Breast epithelium (tissue), 4 donors: ENCODE data around the gene PCBP4. TPM values are rescaled to one million over a fixed set of nuclear protein-coding genes. Genes with fewer than 3 reads are reported as not detected.
A peak's percentile ranks its signal among the peaks of the same experiment; 100 is the strongest.

Experiments
- DNase-seq, 2 donors: peaks; one replicate each; pipeline ENCODE4 v3.0.0-alpha.2; 2019; ENCODE audit warnings: low spot score in 2 of 2
- H3K27ac ChIP-seq, 2 donors: fragments of 200-600 bp; sonication (generic) in 1 of 2; one replicate each; pipeline ENCODE4 v1.5.1; 2016 to 2019; ENCODE audit warnings: mild to moderate bottlenecking in 1 of 2
- H3K27me3 ChIP-seq, 2 donors: fragments of 200-600 bp; sonication (generic) in 1 of 2; one replicate each; pipeline versions ENCODE4 v1.5.1 to v1.6.0; 2017 to 2019; ENCODE audit warnings: control low read depth in 1 of 2, mild to moderate bottlenecking in 1 of 2
- H3K36me3 ChIP-seq: fragments of 200-600 bp; one replicate; pipeline ENCODE4 v1.5.1; 2019
- H3K4me1 ChIP-seq, 2 donors: fragments of 200-600 bp; sonication (generic); one replicate each; pipeline ENCODE4 v1.5.1; 2016 to 2019; ENCODE audit warnings: control low read depth in 1 of 2
- H3K4me3 ChIP-seq, 3 donors: fragments of 200-600 bp; sonication (generic); 1 replicate in 2 of 3; 2 replicates in 1 of 3; pipeline ENCODE4 v1.5.1; 2016 to 2019; ENCODE audit warnings: mild to moderate bottlenecking in 3 of 3, moderate library complexity in 2 of 3
- H3K9me3 ChIP-seq, 2 donors: fragments of 200-600 bp; sonication (generic) in 1 of 2; one replicate each; pipeline ENCODE4 v1.5.1; 2016 to 2019; ENCODE audit warnings: control low read depth in 1 of 2
- POLR2A ChIP-seq: fragments of 450-650 bp; IDR thresholded peaks from one replicate; pipeline ENCODE4 v1.6.1; 2016; ENCODE audit warnings: antibody characterized with exemption, mild to moderate bottlenecking, moderate library complexity
- POLR2AphosphoS5 ChIP-seq, 3 donors: sonication (generic); formaldehyde crosslinking; IDR thresholded peaks; one replicate each; pipeline ENCODE4 v1.6.1; 2017; ENCODE audit warnings: antibody characterized with exemption in 3 of 3
- intact Hi-C: fragments of 100-400 bp; cut with DNase I; formaldehyde crosslinking; loops from one replicate; pipeline ENCODE4 v1.15.1; 2023; ENCODE audit warnings: low total_unique reads
- total RNA-seq, 3 donors: library from RNA; depleted of rRNA; stranded (reverse); fragments of >200 nt; gene quantifications; one replicate each; pipeline ENCODE4 v1.1.0, GENCODE V29; 2016
- TF ChIP-seq, protein P1 (sequence below), 3 donors: fragments of 450-650 bp; IDR thresholded peaks; one replicate each; pipeline ENCODE4 v1.5.1; 2016 to 2017; ENCODE audit warnings: antibody characterized with exemption in 3 of 3, mild to moderate bottlenecking in 3 of 3, moderate library complexity in 3 of 3

Gene PCBP4
- total RNA-seq, 3 donors from 2014 or later: 36.2 to 51.8 (median 51.2) TPM

DNA sequence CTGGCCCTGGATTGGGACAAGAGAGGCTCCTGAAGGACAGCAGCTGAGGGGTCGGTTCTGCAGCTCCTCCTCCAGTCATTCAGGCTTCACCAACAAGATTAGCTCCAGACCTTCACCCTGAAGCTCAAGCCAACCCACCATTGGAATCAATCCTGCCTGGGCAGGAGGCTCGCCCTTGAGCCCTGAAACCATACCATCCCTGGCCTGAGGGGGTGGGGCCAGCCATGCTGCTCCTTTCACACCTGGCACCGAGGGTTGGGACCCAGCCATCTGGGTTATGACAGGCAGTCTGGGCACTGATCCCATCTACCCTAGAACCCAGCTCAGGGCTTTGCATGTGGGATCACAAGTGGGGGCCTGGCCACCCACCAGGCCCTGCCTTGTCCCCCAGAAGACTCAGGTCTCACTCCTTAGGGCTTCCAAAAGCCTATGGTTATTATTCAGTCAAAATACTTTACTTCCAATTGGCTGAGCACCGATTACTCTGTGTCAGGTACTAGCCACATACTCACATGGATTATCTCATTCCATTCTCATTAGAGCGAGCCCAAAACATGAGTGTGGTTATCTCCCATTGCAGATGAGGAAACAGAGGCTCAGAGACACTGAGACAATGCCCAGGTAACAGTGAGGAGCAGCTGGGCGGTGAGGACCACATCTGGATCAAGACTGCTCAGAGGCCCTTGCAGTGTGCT is 3.5 kb upstream of the PCBP4 start:
- no peaks in the 10 kb centered on the region for H3K36me3 ChIP-seq
- H3K4me3 ChIP-seq: no peak overlapping the region
- H3K27me3 ChIP-seq: no peaks in the 10 kb centered on the region
- no peaks in the 10 kb centered on the region for H3K9me3 ChIP-seq
- DNase-seq: no peak
- peaks cover 22 to 26% of the 10 kb centered on the region in 2 donors for H3K4me1 ChIP-seq
- peak overlapping the region; percentile 29 to 61 for H3K27ac ChIP-seq
- intact Hi-C loops: no loop called here
- TF ChIP-seq POLR2AphosphoS5 (IDR thresholded peaks at IDR 0.05) (no peak), POLR2A (no peak)
- TF ChIP-seq, protein P1, sequence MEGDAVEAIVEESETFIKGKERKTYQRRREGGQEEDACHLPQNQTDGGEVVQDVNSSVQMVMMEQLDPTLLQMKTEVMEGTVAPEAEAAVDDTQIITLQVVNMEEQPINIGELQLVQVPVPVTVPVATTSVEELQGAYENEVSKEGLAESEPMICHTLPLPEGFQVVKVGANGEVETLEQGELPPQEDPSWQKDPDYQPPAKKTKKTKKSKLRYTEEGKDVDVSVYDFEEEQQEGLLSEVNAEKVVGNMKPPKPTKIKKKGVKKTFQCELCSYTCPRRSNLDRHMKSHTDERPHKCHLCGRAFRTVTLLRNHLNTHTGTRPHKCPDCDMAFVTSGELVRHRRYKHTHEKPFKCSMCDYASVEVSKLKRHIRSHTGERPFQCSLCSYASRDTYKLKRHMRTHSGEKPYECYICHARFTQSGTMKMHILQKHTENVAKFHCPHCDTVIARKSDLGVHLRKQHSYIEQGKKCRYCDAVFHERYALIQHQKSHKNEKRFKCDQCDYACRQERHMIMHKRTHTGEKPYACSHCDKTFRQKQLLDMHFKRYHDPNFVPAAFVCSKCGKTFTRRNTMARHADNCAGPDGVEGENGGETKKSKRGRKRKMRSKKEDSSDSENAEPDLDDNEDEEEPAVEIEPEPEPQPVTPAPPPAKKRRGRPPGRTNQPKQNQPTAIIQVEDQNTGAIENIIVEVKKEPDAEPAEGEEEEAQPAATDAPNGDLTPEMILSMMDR (IDR thresholded peaks at IDR 0.05): no peak

DNA sequence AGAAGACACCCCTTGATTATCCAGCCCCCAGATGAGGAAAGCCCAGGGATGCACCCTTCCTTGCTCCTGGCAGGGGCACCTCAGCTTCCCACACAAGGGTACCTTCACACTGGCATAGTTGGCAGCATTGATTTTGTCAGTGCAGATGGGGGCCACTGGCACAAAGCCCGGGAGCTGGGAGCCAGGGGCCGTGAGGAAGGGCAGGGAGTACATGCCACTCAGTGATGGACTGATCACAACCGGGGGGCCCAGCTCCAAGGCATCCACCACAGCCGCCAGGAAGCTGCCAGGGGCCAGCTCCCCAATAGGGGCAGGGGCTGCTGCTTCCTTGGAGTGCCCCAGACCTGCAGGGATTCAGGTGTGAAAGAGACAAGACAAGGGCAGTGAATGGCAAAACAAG is 2.6 kb upstream of the PCBP4 start:
- no peak overlapping the region for H3K4me3 ChIP-seq
- no peaks in the 10 kb centered on the region for H3K9me3 ChIP-seq
- intact Hi-C loops: no loop called here
- H3K4me1 ChIP-seq: peaks cover 22 to 27% of the 10 kb centered on the region in 2 donors
- no peak overlapping the region for H3K27ac ChIP-seq
- no peaks in the 10 kb centered on the region for H3K27me3 ChIP-seq
- DNase-seq: no peak
- TF ChIP-seq POLR2AphosphoS5 (IDR thresholded peaks at IDR 0.05) (no peak), POLR2A (no peak)
- TF ChIP-seq, protein P1 (IDR thresholded peaks at IDR 0.05): no peak
- H3K36me3 ChIP-seq: no peaks in the 10 kb centered on the region

DNA sequence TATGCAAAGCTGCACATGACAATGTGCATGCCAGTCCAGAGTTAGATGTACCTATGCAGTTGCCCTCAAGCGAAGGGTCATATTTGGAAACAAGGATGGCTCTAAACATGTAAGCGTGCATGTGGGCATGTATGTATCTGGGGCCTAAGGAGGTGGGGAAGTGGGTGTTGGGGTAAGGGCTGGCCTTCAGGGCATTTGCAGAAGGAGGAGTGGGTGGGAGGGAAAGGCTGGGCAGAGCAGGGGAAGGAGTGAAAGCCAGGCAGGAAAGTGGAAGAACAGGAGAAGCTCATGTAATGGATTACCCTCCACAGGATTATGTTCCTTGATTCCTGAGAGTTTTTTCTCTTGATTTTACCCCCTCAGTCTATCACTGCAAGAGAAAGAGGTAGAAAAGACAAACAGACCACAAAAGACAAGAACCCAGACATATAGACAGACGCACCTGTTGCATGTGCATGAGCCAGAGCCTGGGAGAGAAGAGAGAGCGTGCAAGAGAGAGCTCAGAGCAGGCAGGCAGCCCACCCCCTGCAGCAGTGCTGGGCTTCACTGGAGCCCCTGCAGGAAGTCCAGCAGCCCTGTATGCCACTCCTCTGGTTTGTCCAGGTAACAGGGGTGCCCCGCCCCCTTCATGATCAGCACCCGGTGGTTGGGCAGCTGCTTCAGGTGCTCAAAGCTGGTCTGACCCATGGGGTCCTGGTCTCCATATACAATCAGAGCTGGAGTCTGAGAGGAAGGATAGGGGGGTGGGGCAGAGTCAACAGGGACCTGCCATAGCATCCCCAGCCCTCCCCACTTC is 1.8 kb upstream of the PCBP4 start:
- Histone ChIP-seq H3K27me3 (no peaks in the 10 kb centered on the region), H3K4me3 (no peak overlapping the region), H3K27ac (peak overlapping the region in 1 of 2 donors; percentile 19), H3K36me3 (no peaks in the 10 kb centered on the region), H3K9me3 (no peaks in the 10 kb centered on the region), H3K4me1 (peaks cover 16 to 20% of the 10 kb centered on the region in 2 donors)
- TF ChIP-seq POLR2A: no peak
- TF ChIP-seq, protein P1 (IDR thresholded peaks at IDR 0.05): no peak
- no peak for TF ChIP-seq POLR2AphosphoS5 (IDR thresholded peaks at IDR 0.05)
- intact Hi-C loops: no loop called here
- DNase-seq: no peak

DNA sequence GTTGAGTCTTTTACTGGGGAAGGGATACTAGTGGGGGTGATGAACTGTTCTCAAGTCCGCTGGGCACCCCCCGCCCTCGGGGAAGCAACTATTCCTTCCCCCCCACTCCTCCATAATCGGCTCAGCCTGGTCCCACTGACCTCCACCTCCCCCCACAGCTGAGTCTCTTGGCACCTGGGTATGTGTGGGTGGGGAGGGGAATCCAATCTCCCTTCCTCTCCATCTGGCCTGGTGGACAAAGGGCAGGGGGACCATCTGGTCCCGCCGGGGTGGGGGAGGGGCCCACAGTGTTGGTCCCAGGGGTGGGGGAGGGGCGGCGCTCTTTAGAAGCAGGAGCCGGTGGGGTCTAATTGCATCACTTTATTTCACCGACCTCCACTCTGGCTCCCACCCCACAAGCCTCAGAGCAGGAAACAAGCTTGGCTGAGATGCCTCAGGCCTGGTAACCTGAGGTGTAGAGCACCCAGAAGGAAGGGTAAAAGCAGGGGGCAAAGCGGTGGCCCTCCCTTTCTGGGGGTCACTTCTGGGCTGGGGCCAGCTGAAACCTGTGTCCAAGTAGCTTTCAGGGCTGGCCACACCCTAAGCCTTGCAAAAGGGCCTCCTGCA is 1.0 kb upstream of the PCBP4 start:
- Histone ChIP-seq H3K27ac (peak overlapping the region; percentile 92 to 97), H3K4me1 (peaks cover 15 to 20% of the 10 kb centered on the region in 2 donors), H3K4me3 (peak overlapping the region; percentile 63 to 92 (median 74)), H3K9me3 (no peaks in the 10 kb centered on the region), H3K36me3 (no peaks in the 10 kb centered on the region), H3K27me3 (no peaks in the 10 kb centered on the region)
- intact Hi-C loops: no loop called here
- no peak for TF ChIP-seq POLR2AphosphoS5 (IDR thresholded peaks at IDR 0.05)
- TF ChIP-seq, protein P1 (IDR thresholded peaks at IDR 0.05): no peak
- TF ChIP-seq POLR2A: no peak
- DNase-seq: no peak
